ENCODE measurements around the gene TTC22. TPM values are rescaled to one million over a fixed set of nuclear protein-coding genes. Genes with fewer than 3 reads are reported as not detected.

The TTC22 gene
- total RNA-seq, 1 experiment from 2014 or later, result 17.2 TPM

- CTCF ChIA-PET, result interaction anchor here (0.7 kb wide), 1 partner anchor 11 kb away, joined by 3 read pairs; no protein-coding TSS in a partner anchor
- TF ChIP-seq CTCF (IDR thresholded peaks at IDR 0.05; ENCODE audit: unreplicated experiment), result no peak
Measured at GRCh38 chr1:54812801-54813484, 11.8 kb upstream of the TTC22 start.

DNA sequence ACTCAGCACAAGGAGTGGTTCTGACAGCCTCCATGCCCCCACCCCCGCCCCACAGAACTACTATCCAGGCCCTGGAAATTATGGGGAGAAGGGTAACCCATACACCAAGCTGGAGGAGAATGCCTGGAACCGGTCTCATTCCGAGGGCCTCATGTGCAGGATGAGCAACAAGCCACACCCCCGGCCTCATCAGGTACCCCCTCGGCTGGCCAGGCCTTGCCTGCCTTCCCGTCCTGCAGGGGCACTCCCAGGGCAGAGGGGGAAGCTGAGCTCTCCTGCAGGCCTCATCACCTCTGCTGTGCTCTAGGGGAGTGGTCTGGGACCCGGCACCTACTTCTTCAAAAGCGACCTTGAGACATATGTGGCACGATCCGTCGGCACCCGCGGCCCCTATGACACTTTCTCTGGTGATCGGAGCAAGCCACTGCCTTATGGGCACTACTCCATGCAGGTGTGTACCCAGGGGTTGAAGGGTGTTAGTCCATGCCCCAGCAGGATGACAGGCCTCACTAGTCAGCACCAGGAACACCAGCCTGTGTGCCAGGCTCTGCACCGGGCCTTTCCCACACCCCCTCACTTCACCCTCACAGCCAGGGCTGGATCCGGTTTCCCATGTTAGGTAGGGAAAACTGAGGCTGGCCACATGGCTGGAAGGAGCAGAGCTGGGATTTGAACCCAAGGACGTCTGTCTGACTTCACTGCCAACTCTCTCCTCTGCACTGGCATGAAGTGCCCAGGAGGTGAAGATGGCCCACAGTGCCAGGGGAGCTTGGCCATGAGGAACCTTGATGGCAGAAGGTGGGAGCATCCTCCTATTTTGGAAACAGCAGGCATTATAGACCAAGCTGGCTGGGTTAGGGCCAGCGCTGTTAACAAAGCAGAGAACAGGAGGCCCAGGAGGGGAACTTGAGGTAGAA, 10.9 kb upstream of the TTC22 start:
- TF ChIP-seq CTCF (IDR thresholded peaks at IDR 0.05; ENCODE audit: unreplicated experiment), result no peak
- peaks cover 35% of the 10 kb centered on the region for H3K27me3 Mint-ChIP-seq (ENCODE audit: unreplicated experiment)
- no TSS peak for BruUV-seq (replicated peaks)
- peaks cover 15% of the 10 kb centered on the region for H3K4me1 Mint-ChIP-seq (ENCODE audit: low read depth, unreplicated experiment)
- H3K4me3 Mint-ChIP-seq (ENCODE audit: low read depth, unreplicated experiment), result no peak overlapping the region
- no peaks in the 10 kb centered on the region for H3K36me3 Mint-ChIP-seq (ENCODE audit: insufficient read depth, unreplicated experiment)
- DNase-seq, result no peak
- intact Hi-C loops (cut with micrococcal nuclease; ENCODE audit: unreplicated experiment), result no loop called here
- H3K9me3 Mint-ChIP-seq (ENCODE audit: low read depth, unreplicated experiment), result no peaks in the 10 kb centered on the region
- CTCF ChIA-PET, result no interaction called here
- H3K27ac Mint-ChIP-seq (ENCODE audit: unreplicated experiment), result no peak overlapping the region

More at GRCh38 chr1:54812801-54813484, 11.8 kb upstream of the TTC22 start:
- no peaks in the 10 kb centered on the region for H3K9me3 Mint-ChIP-seq (ENCODE audit: low read depth, unreplicated experiment)
- intact Hi-C loops (cut with micrococcal nuclease; ENCODE audit: unreplicated experiment), result no loop called here
- H3K27ac Mint-ChIP-seq (ENCODE audit: unreplicated experiment), result no peak overlapping the region
- BruUV-seq (replicated peaks), result no TSS peak
- H3K27me3 Mint-ChIP-seq (ENCODE audit: unreplicated experiment), result peaks cover 36% of the 10 kb centered on the region
- H3K36me3 Mint-ChIP-seq (ENCODE audit: insufficient read depth, unreplicated experiment), result no peaks in the 10 kb centered on the region
- H3K4me3 Mint-ChIP-seq (ENCODE audit: low read depth, unreplicated experiment), result no peak overlapping the region
- no peak for DNase-seq
- peaks cover 12% of the 10 kb centered on the region for H3K4me1 Mint-ChIP-seq (ENCODE audit: low read depth, unreplicated experiment)

DNA sequence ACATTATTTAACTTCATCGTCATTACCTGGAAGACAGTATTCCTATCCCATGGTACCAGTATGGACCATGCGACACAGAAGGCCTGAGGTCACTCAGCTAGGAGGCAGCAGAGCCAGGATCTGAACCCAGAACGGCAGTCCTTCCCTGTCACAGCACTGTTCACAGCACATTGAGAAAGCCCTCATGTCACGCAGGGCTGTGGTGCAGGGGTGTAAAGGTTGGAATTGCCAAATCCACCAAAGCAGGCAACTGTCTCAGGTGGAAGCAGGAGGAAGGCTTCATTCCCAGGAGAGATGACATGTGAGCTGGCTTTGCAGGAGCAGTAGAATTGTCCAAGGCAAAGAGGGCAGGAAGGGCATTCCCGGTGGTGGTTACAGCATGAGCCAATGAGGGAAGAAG, 9.9 kb upstream of the TTC22 start:
- no peak for TF ChIP-seq CTCF (IDR thresholded peaks at IDR 0.05; ENCODE audit: unreplicated experiment)
- CTCF ChIA-PET, result interaction anchor here (1.8 kb wide), 1 partner anchor 312 kb away, joined by 10 read pairs; no protein-coding TSS in a partner anchor
- peaks cover 15% of the 10 kb centered on the region for H3K4me1 Mint-ChIP-seq (ENCODE audit: low read depth, unreplicated experiment)
- no TSS peak for BruUV-seq (replicated peaks)
- no peak overlapping the region for H3K27ac Mint-ChIP-seq (ENCODE audit: unreplicated experiment)
- H3K27me3 Mint-ChIP-seq (ENCODE audit: unreplicated experiment), result peaks cover 25% of the 10 kb centered on the region
- no peak overlapping the region for H3K4me3 Mint-ChIP-seq (ENCODE audit: low read depth, unreplicated experiment)
- intact Hi-C loops (cut with micrococcal nuclease; ENCODE audit: unreplicated experiment), result no loop called here
- H3K9me3 Mint-ChIP-seq (ENCODE audit: low read depth, unreplicated experiment), result no peaks in the 10 kb centered on the region
- no peaks in the 10 kb centered on the region for H3K36me3 Mint-ChIP-seq (ENCODE audit: insufficient read depth, unreplicated experiment)
- no peak for DNase-seq

- CTCF ChIA-PET, result interaction anchor here (0.6 to 1.8 kb wide), 3 partner anchors 139 to 311 kb away, joined by 3 to 10 read pairs (median 4); no protein-coding TSS in a partner anchor
- H3K36me3 Mint-ChIP-seq (ENCODE audit: insufficient read depth, unreplicated experiment), result no peaks in the 10 kb centered on the region
- no peaks in the 10 kb centered on the region for H3K9me3 Mint-ChIP-seq (ENCODE audit: low read depth, unreplicated experiment)
- no peak overlapping the region for H3K4me3 Mint-ChIP-seq (ENCODE audit: low read depth, unreplicated experiment)
- peaks cover 16% of the 10 kb centered on the region for H3K4me1 Mint-ChIP-seq (ENCODE audit: low read depth, unreplicated experiment)
- H3K27ac Mint-ChIP-seq (ENCODE audit: unreplicated experiment), result no peak overlapping the region
- BruUV-seq (replicated peaks), result no TSS peak
- peaks cover 18% of the 10 kb centered on the region for H3K27me3 Mint-ChIP-seq (ENCODE audit: unreplicated experiment)
- intact Hi-C loops (cut with micrococcal nuclease; ENCODE audit: unreplicated experiment), result loop anchor here (1.0 kb wide), 2 partner anchors 138 to 311 kb away; no protein-coding TSS in a partner anchor
- TF ChIP-seq CTCF (IDR thresholded peaks at IDR 0.05; ENCODE audit: unreplicated experiment), result peak; percentile 94
- DNase-seq, result peak; percentile 79
Measured at GRCh38 chr1:54810153-54810942, 9.2 kb upstream of the TTC22 start.

Measured in Calu3 (cell line).